Fibroblast of lung (primary cell): ENCODE results near the gene MMP11. TPM values are rescaled to one million over a fixed set of nuclear protein-coding genes. Genes with fewer than 3 reads are reported as not detected.

Source experiments
- DNase-seq, 2 donors: peaks; one replicate each; pipeline versions ENCODE4 v3.0.0 to v3.0.0-alpha.2; 2010; ENCODE audit warnings: low read depth in 2 of 2
- H2AFZ ChIP-seq: 2 replicates; pipeline ENCODE4 v1.5.1; 2012; ENCODE audit warnings: low read length, control low read depth, inconsistent platforms
- H3K27ac ChIP-seq: 2 replicates; pipeline ENCODE4 v1.5.1; 2011; ENCODE audit warnings: low read length, control low read depth; ENCODE audit not compliant: insufficient read depth
- H3K27me3 ChIP-seq: 2 replicates; pipeline ENCODE4 v1.5.1; 2011; ENCODE audit warnings: mild to moderate bottlenecking, low read length; ENCODE audit not compliant: control insufficient read depth, insufficient read depth
- H3K36me3 ChIP-seq: 2 replicates; pipeline ENCODE4 v1.5.1; 2011; ENCODE audit warnings: low read length; ENCODE audit not compliant: control insufficient read depth, insufficient read depth
- H3K4me1 ChIP-seq: 2 replicates; pipeline ENCODE4 v1.5.1; 2011; ENCODE audit warnings: low read length; ENCODE audit not compliant: control insufficient read depth, insufficient read depth; ENCODE audit errors: extremely low read depth
- H3K4me2 ChIP-seq: 2 replicates; pipeline ENCODE4 v1.5.1; 2011; ENCODE audit warnings: low read length, control low read depth; ENCODE audit not compliant: insufficient read depth; ENCODE audit errors: extremely low read depth
- H3K4me3 ChIP-seq, 4 experiments: fragments of 200-600 bp in 1 of 4; sonication (generic) in 1 of 4; replicated peaks in 1 of 4; 2 replicates each; pipeline ENCODE4 v1.5.1; 2011 to 2016; ENCODE audit warnings: low read length in 4 of 4, low read depth in 3 of 4, mild to moderate bottlenecking in 3 of 4, control low read depth in 2 of 4, inconsistent platforms in 1 of 4, mixed read lengths in 1 of 4; ENCODE audit not compliant: insufficient read depth in 1 of 4; ENCODE audit errors: control extremely low read depth in 1 of 4
- H3K79me2 ChIP-seq: 2 replicates; pipeline ENCODE4 v1.5.1; 2012; ENCODE audit warnings: mild to moderate bottlenecking, low read length, inconsistent platforms; ENCODE audit not compliant: control insufficient read depth, insufficient read depth
- H3K9ac ChIP-seq: 2 replicates; pipeline ENCODE4 v1.5.1; 2011; ENCODE audit warnings: mild to moderate bottlenecking, low read length, control low read depth; ENCODE audit not compliant: insufficient read depth
- H3K9me3 ChIP-seq: 2 replicates; pipeline ENCODE4 v1.5.1; 2012; ENCODE audit warnings: low read depth, low read length; ENCODE audit not compliant: control insufficient read depth, insufficient read depth
- H4K20me1 ChIP-seq: 2 replicates; pipeline ENCODE4 v1.5.1; 2011; ENCODE audit warnings: low read length; ENCODE audit not compliant: control insufficient read depth, insufficient read depth; ENCODE audit errors: extremely low read depth
- EZH2 ChIP-seq: IDR thresholded peaks from 2 replicates; pipeline ENCODE4 v1.5.1; 2012; ENCODE audit warnings: low read length, control low read depth, mild to moderate bottlenecking; ENCODE audit errors: missing control alignments
- polyA plus RNA-seq, 2 donors: library from polyadenylated mRNA; depleted of rRNA in 1 of 2; stranded (reverse) in 1 of 2; unstranded in 1 of 2; fragments of >200 nt; gene quantifications; 2 replicates each; pipeline ENCODE4 v1.2.1, GENCODE V29; 2011 to 2012; ENCODE audit warnings: missing spikeins in 1 of 2
- total RNA-seq: library from RNA; depleted of rRNA; stranded (reverse); fragments of >200 nt; gene quantifications from 2 replicates; pipeline ENCODE4 v1.2.1, GENCODE V29; 2014
- TF ChIP-seq, protein P1 (sequence below), 2 donors: IDR thresholded peaks in 1 of 2; conservative IDR thresholded peaks in 1 of 2; 1 replicate in 1 of 2; 2 replicates in 1 of 2; pipeline ENCODE4 v1.5.1; 2011 to 2012; ENCODE audit warnings: low read length in 2 of 2, control low read depth in 1 of 2, inconsistent platforms in 1 of 2, low read depth in 1 of 2, mild to moderate bottlenecking in 1 of 2

The MMP11 gene
- total and polyA plus RNA-seq, 2 donors (not counting 1 experiment from before 2014, with no cell fraction given), result 4.5 to 8.8 TPM

DNA sequence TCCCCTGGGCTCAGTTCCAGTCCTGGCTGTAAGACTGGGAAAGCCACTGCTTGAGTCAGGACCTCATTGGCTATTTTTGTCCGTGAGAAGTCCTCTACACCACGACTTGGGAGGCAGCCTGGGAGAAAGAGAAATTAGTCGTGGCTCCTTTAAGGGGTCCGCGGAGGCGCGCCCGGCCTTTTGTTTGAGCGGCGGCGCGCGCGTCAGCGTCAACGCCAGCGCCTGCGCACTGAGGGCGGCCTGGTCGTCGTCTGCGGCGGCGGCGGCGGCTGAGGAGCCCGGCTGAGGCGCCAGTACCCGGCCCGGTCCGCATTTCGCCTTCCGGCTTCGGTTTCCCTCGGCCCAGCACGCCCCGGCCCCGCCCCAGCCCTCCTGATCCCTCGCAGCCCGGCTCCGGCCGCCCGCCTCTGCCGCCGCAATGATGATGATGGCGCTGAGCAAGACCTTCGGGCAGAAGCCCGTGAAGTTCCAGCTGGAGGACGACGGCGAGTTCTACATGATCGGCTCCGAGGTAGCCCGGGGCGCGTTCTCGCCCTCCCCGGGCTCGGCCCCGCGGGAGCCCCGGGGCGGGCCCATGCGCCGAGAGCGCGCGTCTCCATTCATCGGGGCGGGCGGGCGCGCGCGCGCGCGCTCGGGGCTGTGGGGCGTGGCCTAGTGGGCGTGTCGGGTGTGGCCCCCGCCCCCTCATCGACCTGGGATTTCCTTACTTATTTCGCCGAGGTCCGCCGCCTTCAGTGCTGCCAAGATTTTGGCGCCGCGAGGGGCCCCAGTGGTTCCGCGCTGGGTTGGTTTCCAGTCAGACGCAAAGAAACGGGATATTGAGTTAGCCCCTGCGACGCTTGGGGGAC, 14.3 kb downstream of the MMP11 start, which contains the start of gene SMARCB1:
Gene SMARCB1, plus strand, starts transcription at position 215 of the 848 bp plus-strand sequence. Its CDS starts 204 bp downstream, at position 419.
- Histone ChIP-seq H3K4me3 (peak within 1 kb of the TSS; percentile 71 to 94 (median 86)), H3K4me1 (peaks cover 13% of the 10 kb centered on the region), H3K4me2 (peak within 1 kb of the TSS; percentile 95), H3K27me3 (no peaks in the 10 kb centered on the region), H3K79me2 (peaks cover 43% of the 10 kb centered on the region), H3K9me3 (no peaks in the 10 kb centered on the region), H3K36me3 (peaks cover 1% of the 10 kb centered on the region), H3K9ac (peak within 1 kb of the TSS; percentile 99), H3K27ac (peak within 1 kb of the TSS; percentile 95), H2AFZ (peak within 1 kb of the TSS; percentile 2), H4K20me1 (no peaks in the 10 kb centered on the region)
- peak; percentile 92 to 94 for DNase-seq
- TF ChIP-seq EZH2, result no peak
- TF ChIP-seq, protein P1, sequence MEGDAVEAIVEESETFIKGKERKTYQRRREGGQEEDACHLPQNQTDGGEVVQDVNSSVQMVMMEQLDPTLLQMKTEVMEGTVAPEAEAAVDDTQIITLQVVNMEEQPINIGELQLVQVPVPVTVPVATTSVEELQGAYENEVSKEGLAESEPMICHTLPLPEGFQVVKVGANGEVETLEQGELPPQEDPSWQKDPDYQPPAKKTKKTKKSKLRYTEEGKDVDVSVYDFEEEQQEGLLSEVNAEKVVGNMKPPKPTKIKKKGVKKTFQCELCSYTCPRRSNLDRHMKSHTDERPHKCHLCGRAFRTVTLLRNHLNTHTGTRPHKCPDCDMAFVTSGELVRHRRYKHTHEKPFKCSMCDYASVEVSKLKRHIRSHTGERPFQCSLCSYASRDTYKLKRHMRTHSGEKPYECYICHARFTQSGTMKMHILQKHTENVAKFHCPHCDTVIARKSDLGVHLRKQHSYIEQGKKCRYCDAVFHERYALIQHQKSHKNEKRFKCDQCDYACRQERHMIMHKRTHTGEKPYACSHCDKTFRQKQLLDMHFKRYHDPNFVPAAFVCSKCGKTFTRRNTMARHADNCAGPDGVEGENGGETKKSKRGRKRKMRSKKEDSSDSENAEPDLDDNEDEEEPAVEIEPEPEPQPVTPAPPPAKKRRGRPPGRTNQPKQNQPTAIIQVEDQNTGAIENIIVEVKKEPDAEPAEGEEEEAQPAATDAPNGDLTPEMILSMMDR (conservative IDR thresholded peaks at IDR 0.05 in 1 of 2, IDR thresholded peaks at IDR 0.05 in 1 of 2; ENCODE audit: low read depth in 1 of 2, low read length in 2 of 2), result no peak

DNA sequence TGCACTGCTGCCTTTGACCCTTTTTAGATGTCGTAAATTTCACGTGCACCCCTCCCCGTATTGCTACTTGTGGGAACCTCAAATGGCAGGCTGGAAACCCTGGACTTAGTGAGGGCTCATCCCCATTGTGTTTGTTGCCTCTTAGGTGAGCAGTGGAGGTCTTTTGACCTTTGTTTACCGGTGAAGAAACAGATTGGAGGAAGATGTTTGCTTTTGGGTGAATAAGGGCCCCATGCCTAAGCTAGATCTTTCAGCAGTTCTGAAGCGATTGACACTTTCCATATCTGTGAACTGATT, 14.9 kb downstream of the MMP11 start:
- peaks cover 49% of the 10 kb centered on the region for H3K79me2 ChIP-seq
- no peak overlapping the region for H2AFZ ChIP-seq
- peaks cover 1% of the 10 kb centered on the region for H3K36me3 ChIP-seq
- H3K4me3 ChIP-seq, result peak overlapping the region; percentile 71 to 94 (median 86)
- peaks cover 12% of the 10 kb centered on the region for H3K4me1 ChIP-seq
- no peak for DNase-seq
- no peak for TF ChIP-seq EZH2
- TF ChIP-seq, protein P1 (conservative IDR thresholded peaks at IDR 0.05 in 1 of 2, IDR thresholded peaks at IDR 0.05 in 1 of 2; ENCODE audit: low read depth in 1 of 2, low read length in 2 of 2), result no peak
- H3K27ac ChIP-seq, result peak overlapping the region; percentile 95
- no peaks in the 10 kb centered on the region for H3K9me3 ChIP-seq
- no peaks in the 10 kb centered on the region for H4K20me1 ChIP-seq
- no peaks in the 10 kb centered on the region for H3K27me3 ChIP-seq
- peak overlapping the region; percentile 60 for H3K9ac ChIP-seq
- H3K4me2 ChIP-seq, result peak overlapping the region; percentile 95

DNA sequence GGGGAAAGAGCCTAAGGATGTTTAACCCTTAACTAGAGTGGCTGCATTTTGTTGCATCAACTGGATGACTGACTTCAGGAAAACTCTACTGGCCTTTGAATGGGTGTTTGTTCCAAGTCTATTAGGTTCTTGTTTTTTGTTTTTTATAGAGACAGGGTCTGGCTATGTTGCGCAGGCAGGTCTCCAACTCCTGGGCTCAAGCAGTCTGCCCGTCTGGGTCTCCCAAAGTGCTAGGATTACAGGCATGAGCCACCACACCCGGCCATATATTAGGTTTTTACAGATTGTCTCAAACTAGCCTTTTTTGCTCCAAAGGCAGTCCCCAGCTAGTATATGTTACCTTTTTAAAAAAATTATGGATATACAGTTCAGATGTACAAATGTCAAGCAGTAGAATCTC, 15.3 kb downstream of the MMP11 start:
- Histone ChIP-seq H3K27me3 (no peaks in the 10 kb centered on the region), H3K36me3 (peaks cover 1% of the 10 kb centered on the region), H2AFZ (no peak overlapping the region), H3K4me1 (peaks cover 12% of the 10 kb centered on the region), H3K4me2 (peak overlapping the region; percentile 95), H3K27ac (peak overlapping the region; percentile 95), H3K79me2 (peaks cover 52% of the 10 kb centered on the region), H3K4me3 (peak overlapping the region; percentile 71 to 94 (median 86)), H4K20me1 (no peaks in the 10 kb centered on the region), H3K9ac (peak overlapping the region; percentile 60), H3K9me3 (no peaks in the 10 kb centered on the region)
- TF ChIP-seq, protein P1 (conservative IDR thresholded peaks at IDR 0.05 in 1 of 2, IDR thresholded peaks at IDR 0.05 in 1 of 2; ENCODE audit: low read depth in 1 of 2, low read length in 2 of 2), result no peak
- no peak for TF ChIP-seq EZH2
- no peak for DNase-seq
